Spleen (tissue), 7 donors: ENCODE data around the gene KCNMB2.

Source experiments
- CTCF ChIP-seq, 11 experiments: fragments of 200-600 bp in 7 of 11; fragments of 450-650 bp in 4 of 11; sonication (generic) in 4 of 11; IDR thresholded peaks in 8 of 11; conservative IDR thresholded peaks in 3 of 11; 1 replicate in 7 of 11; 2 replicates in 4 of 11; pipeline versions ENCODE4 v1.4.0 to v1.8.0; 2016 to 2021; ENCODE audit warnings: antibody characterized with exemption in 11 of 11, inconsistent platforms in 4 of 11, mild to moderate bottlenecking in 1 of 11
- POLR2A ChIP-seq, 3 donors: fragments of 450-650 bp; IDR thresholded peaks; one replicate each; pipeline ENCODE4 v1.5.1; 2017; ENCODE audit warnings: antibody characterized with exemption in 3 of 3, mild to moderate bottlenecking in 1 of 3
- donor health status: DM: no; HTN: no; CAD: no; lungs with moderate emphysema.
- donor health status: DM: no; HTN: no; CAD: no.
- donor health status: DM: no; HTN: no; CAD: no.

GRCh38 chr3:178761024-178761423 lies 224.8 kb downstream of the KCNMB2 start:
- TF ChIP-seq CTCF (IDR thresholded peaks at IDR 0.05 in 8 of 11, conservative IDR thresholded peaks at IDR 0.05 in 3 of 11) (no peak), POLR2A (IDR thresholded peaks at IDR 0.05) (no peak)
